OCI-LY1 (cell line): ENCODE data around the gene GALNT10.

Source experiments
- H2AFZ ChIP-seq: fragments of 200-600 bp; sonication (generic), shearing (Covaris generic); 2 replicates; pipeline ENCODE4 v1.6.0; 2014; ENCODE audit warnings: antibody characterized with exemption, mild to moderate bottlenecking, low read length
- H3F3A ChIP-seq: fragments of 200-600 bp; sonication (generic), shearing (Covaris generic); 2 replicates; pipeline ENCODE4 v1.6.0; 2014; ENCODE audit warnings: mild to moderate bottlenecking, antibody characterized with exemption, low read length, moderate library complexity; ENCODE audit not compliant: insufficient read depth
- H3K27ac ChIP-seq: fragments of 200-600 bp; sonication (generic); 2 replicates; pipeline ENCODE4 v1.5.1; 2014; ENCODE audit warnings: low read length, mixed run types, mild to moderate bottlenecking, low read depth; ENCODE audit not compliant: poor library complexity, severe bottlenecking
- H3K27me3 ChIP-seq: fragments of 200-600 bp; sonication (generic); 2 replicates; pipeline ENCODE4 v1.6.0; 2014; ENCODE audit warnings: antibody characterized with exemption, mild to moderate bottlenecking, low read length, moderate library complexity; ENCODE audit not compliant: insufficient read depth
- H3K36me3 ChIP-seq: fragments of 200-600 bp; sonication (generic); 2 replicates; pipeline ENCODE4 v1.6.1; 2014; ENCODE audit warnings: mild to moderate bottlenecking, antibody characterized with exemption, low read length, moderate library complexity, mixed read lengths; ENCODE audit not compliant: insufficient read depth
- H3K4me1 ChIP-seq: fragments of 200-600 bp; sonication (generic); 2 replicates; pipeline ENCODE4 v1.5.1; 2014; ENCODE audit warnings: mild to moderate bottlenecking, low read length, moderate library complexity; ENCODE audit not compliant: insufficient read depth, severe bottlenecking
- H3K4me2 ChIP-seq: fragments of 200-600 bp; sonication (generic), shearing (Covaris generic); 2 replicates; pipeline ENCODE4 v1.6.1; 2014; ENCODE audit warnings: low read length
- H3K4me3 ChIP-seq: fragments of 200-600 bp; sonication (generic); 2 replicates; pipeline ENCODE4 v1.5.1; 2014; ENCODE audit warnings: low read length, low read depth, mild to moderate bottlenecking, mixed read lengths; ENCODE audit not compliant: poor library complexity, severe bottlenecking
- H3K79me2 ChIP-seq: fragments of 200-600 bp; shearing (Covaris generic); 2 replicates; pipeline ENCODE4 v1.6.1; 2016; ENCODE audit warnings: mixed run types, low read length, mixed read lengths; ENCODE audit not compliant: insufficient read depth
- H3K9ac ChIP-seq: fragments of 200-600 bp; sonication (generic), shearing (Covaris generic); 2 replicates; pipeline ENCODE4 v1.6.1; 2014; ENCODE audit warnings: mild to moderate bottlenecking, low read length, mixed read lengths
- H3K9me2 ChIP-seq: fragments of 200-600 bp; sonication (generic), shearing (Covaris generic); 2 replicates; pipeline ENCODE4 v1.6.1; 2014; ENCODE audit warnings: low read depth, mild to moderate bottlenecking, low read length, mixed read lengths
- H3K9me3 ChIP-seq: fragments of 200-600 bp; shearing (Covaris generic); 2 replicates; pipeline ENCODE4 v1.6.1; 2014; ENCODE audit warnings: low read length, mixed read lengths
- H4K20me1 ChIP-seq: fragments of 200-600 bp; sonication (generic), shearing (Covaris generic); 2 replicates; pipeline ENCODE4 v1.6.0; 2016; ENCODE audit warnings: mild to moderate bottlenecking, low read length; ENCODE audit not compliant: insufficient read depth
- EZH2 ChIP-seq: fragments of 200-600 bp; sonication (generic), shearing (Covaris generic); IDR thresholded peaks from 2 replicates; pipeline ENCODE4 v1.8.0; 2017; ENCODE audit warnings: borderline replicate concordance, mixed run types, mild to moderate bottlenecking, antibody characterized with exemption, low read length, moderate library complexity, mixed read lengths
- TF ChIP-seq, protein P1 (sequence below): fragments of 200-600 bp; sonication (generic), shearing (Covaris generic); IDR thresholded peaks from 2 replicates; pipeline ENCODE4 v1.5.1; 2017; ENCODE audit warnings: mild to moderate bottlenecking, antibody characterized with exemption, low read length, moderate library complexity, mixed read lengths

The GALNT10 gene

DNA sequence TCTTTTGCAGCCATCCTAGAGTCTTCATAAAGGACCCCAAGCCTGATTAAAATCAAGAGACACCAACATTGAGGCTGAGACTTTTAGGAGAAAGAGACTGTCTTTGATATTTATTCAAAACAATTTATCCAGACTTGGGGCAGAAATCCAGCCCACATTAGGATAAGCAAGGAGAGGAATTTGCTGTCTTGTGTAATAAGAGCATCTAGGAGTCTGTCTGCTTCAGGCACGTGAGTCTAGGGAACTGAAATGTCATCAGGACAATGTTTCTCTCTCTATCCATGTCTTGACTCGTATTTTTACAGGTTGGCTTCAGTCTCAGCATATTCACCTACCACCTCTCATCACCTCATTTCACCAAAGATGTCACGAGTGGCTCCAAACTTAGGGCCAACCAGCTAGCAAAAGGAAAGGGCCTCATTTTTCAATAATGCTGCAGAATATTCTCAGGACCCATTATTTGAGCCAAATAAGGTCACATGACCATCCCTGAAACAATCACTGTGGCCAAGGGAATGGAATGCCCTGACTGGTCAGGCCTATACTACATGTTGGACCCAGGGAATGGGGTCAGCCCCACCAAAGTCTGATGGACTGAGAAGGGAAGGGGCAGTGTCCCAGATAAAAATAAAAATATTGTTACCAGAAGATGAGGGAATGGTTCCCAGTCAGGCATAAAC lies 184.9 kb downstream of the GALNT10 start:
- Histone ChIP-seq H3K9me2 (no peaks in the 10 kb centered on the region), H3K36me3 (no peaks in the 10 kb centered on the region), H3F3A (no peaks in the 10 kb centered on the region), H3K27ac (no peak overlapping the region), H3K27me3 (no peaks in the 10 kb centered on the region), H2AFZ (no peak overlapping the region), H3K9me3 (no peaks in the 10 kb centered on the region), H3K4me2 (no peak overlapping the region), H3K4me3 (no peak overlapping the region), H3K4me1 (no peaks in the 10 kb centered on the region), H3K9ac (no peak overlapping the region), H3K79me2 (no peaks in the 10 kb centered on the region), H4K20me1 (no peaks in the 10 kb centered on the region)
- TF ChIP-seq, protein P1, sequence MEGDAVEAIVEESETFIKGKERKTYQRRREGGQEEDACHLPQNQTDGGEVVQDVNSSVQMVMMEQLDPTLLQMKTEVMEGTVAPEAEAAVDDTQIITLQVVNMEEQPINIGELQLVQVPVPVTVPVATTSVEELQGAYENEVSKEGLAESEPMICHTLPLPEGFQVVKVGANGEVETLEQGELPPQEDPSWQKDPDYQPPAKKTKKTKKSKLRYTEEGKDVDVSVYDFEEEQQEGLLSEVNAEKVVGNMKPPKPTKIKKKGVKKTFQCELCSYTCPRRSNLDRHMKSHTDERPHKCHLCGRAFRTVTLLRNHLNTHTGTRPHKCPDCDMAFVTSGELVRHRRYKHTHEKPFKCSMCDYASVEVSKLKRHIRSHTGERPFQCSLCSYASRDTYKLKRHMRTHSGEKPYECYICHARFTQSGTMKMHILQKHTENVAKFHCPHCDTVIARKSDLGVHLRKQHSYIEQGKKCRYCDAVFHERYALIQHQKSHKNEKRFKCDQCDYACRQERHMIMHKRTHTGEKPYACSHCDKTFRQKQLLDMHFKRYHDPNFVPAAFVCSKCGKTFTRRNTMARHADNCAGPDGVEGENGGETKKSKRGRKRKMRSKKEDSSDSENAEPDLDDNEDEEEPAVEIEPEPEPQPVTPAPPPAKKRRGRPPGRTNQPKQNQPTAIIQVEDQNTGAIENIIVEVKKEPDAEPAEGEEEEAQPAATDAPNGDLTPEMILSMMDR = no peak
- no peak for TF ChIP-seq EZH2

- Histone ChIP-seq H3K27ac (no peak overlapping the region), H3K4me3 (no peak overlapping the region), H3K9ac (no peak overlapping the region), H3K9me3 (no peaks in the 10 kb centered on the region), H4K20me1 (no peaks in the 10 kb centered on the region), H3F3A (no peaks in the 10 kb centered on the region), H3K27me3 (no peaks in the 10 kb centered on the region), H2AFZ (no peak overlapping the region), H3K9me2 (no peaks in the 10 kb centered on the region), H3K4me2 (no peak overlapping the region), H3K79me2 (no peaks in the 10 kb centered on the region), H3K36me3 (no peaks in the 10 kb centered on the region), H3K4me1 (no peaks in the 10 kb centered on the region)
- TF ChIP-seq EZH2 = no peak
- TF ChIP-seq, protein P1 = no peak
Measured at GRCh38 chr5:154376481-154376880, 185.9 kb downstream of the GALNT10 start.

DNA sequence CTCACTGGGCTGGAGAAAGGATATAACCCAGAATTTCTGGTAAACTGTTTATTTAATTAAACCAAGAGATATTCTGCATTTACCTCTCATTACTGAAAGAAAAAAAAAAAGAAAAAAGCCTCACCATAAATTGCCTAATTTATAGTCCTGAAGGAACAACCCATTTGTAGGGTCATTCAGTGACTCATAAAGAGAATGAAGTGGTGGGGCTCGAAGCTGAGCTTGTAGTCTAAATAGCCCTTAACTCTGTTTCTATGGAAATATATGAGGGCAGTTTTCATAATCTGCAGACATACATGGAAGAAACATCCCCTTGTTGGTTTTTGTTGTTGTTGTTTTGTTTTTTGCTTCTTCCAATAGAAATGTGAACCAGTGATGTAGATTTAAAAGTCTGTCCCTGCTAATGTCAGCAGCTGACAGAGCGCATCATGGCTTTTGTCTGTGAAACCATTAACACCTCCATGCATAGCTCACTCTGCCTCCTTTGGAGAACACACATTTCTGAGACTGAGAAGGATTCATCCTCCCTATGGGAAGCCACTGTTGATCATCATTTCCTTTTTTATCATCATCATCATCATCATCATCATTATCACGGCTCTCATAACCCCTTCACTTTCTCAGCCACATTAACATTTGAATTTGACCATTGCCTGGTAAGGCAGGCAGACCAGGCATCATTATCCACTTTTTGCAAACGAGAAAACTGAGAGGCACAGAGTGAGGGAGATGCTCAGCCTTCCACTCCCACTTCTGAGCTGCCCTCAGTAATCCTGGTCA lies 187.4 kb downstream of the GALNT10 start:
- Histone ChIP-seq H3K79me2 (no peaks in the 10 kb centered on the region), H3K4me3 (no peak overlapping the region), H3K4me1 (no peaks in the 10 kb centered on the region), H3K4me2 (no peak overlapping the region), H3K27me3 (no peaks in the 10 kb centered on the region), H3K36me3 (no peaks in the 10 kb centered on the region), H3F3A (no peaks in the 10 kb centered on the region), H3K9me2 (no peaks in the 10 kb centered on the region), H4K20me1 (no peaks in the 10 kb centered on the region), H2AFZ (no peak overlapping the region), H3K9ac (no peak overlapping the region), H3K9me3 (no peaks in the 10 kb centered on the region), H3K27ac (no peak overlapping the region)
- TF ChIP-seq, protein P1 = no peak
- TF ChIP-seq EZH2 = no peak
